ENCODE results near the gene EIF3L. TPM values are rescaled to one million over a fixed set of nuclear protein-coding genes. Genes with fewer than 3 reads are reported as not detected.

EIF3L gene
- total RNA-seq, 1 experiment from 2014 or later: 582 TPM

DNA sequence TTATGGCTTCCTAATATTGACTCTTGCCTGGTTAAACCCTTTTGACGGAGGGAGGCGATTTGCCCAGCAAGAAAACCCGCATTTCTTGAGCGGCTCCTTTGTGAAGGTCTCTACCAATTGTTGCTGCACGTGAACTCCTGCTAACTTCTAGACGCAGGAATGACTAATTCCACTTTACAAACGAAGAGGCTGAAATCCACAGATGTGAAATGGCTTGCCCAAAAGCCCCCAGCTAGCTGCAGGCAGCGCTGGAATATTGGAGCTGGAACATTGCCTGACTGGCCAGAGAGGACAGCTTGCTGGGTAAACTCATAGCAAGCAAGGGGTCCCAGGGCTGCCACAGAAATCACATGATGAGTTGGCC, 40.9 kb upstream of the EIF3L start:
- H3K9me2 ChIP-seq (ENCODE audit: insufficient read depth): no peaks in the 10 kb centered on the region
- H4K20me1 ChIP-seq (ENCODE audit: insufficient read depth): peaks cover 16% of the 10 kb centered on the region
- ChIA-PET CTCF (interaction anchor here (0.6 to 2.3 kb wide), 2 partner anchors 9 to 55 kb away, joined by 3 to 21 read pairs; no protein-coding TSS in a partner anchor), POLR2A (ENCODE audit: unreplicated experiment) (interaction anchor here (0.6 to 1.1 kb wide), 7 partner anchors 36 to 479 kb away, joined by 3 to 13 read pairs (median 6); partner anchors contain the start of genes ANKRD54 and PDXP)
- no peaks in the 10 kb centered on the region for H3K27me3 ChIP-seq (ENCODE audit: insufficient read depth, low read depth)
- peak overlapping the region; percentile 86 for H3K4me2 ChIP-seq
- no TSS peak for BruUV-seq (replicated peaks)
- H3K4me1 ChIP-seq (replicated peaks; ENCODE audit: insufficient read depth): peaks cover 12% of the 10 kb centered on the region
- intact Hi-C loops (cut with micrococcal nuclease; ENCODE audit: unreplicated experiment): loop anchor here (5.0 kb wide), 3 partner anchors 34 to 261 kb away; partner anchors contain the start of genes ANKRD54 and GGA1
- DNase-seq: no peak
- peak overlapping the region; percentile 82 for H2AFZ ChIP-seq
- no peaks in the 10 kb centered on the region for H3K9me3 ChIP-seq (ENCODE audit: insufficient read depth, low read depth)
- no peaks in the 10 kb centered on the region for H3K36me3 ChIP-seq (ENCODE audit: low read depth)
- TF ChIP-seq, protein P1, sequence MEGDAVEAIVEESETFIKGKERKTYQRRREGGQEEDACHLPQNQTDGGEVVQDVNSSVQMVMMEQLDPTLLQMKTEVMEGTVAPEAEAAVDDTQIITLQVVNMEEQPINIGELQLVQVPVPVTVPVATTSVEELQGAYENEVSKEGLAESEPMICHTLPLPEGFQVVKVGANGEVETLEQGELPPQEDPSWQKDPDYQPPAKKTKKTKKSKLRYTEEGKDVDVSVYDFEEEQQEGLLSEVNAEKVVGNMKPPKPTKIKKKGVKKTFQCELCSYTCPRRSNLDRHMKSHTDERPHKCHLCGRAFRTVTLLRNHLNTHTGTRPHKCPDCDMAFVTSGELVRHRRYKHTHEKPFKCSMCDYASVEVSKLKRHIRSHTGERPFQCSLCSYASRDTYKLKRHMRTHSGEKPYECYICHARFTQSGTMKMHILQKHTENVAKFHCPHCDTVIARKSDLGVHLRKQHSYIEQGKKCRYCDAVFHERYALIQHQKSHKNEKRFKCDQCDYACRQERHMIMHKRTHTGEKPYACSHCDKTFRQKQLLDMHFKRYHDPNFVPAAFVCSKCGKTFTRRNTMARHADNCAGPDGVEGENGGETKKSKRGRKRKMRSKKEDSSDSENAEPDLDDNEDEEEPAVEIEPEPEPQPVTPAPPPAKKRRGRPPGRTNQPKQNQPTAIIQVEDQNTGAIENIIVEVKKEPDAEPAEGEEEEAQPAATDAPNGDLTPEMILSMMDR (conservative IDR thresholded peaks at IDR 0.05): no peak
- TF ChIP-seq EZH2 (IDR thresholded peaks at IDR 0.05; ENCODE audit: low read depth): no peak
- no peak overlapping the region for H3K27ac ChIP-seq
- peaks cover 35% of the 10 kb centered on the region for H3F3A ChIP-seq (ENCODE audit: insufficient read depth, low read depth)
- H3K4me3 ChIP-seq: peak overlapping the region; percentile 100
- H3K79me2 ChIP-seq (ENCODE audit: low read depth): peaks cover 29% of the 10 kb centered on the region

DNA sequence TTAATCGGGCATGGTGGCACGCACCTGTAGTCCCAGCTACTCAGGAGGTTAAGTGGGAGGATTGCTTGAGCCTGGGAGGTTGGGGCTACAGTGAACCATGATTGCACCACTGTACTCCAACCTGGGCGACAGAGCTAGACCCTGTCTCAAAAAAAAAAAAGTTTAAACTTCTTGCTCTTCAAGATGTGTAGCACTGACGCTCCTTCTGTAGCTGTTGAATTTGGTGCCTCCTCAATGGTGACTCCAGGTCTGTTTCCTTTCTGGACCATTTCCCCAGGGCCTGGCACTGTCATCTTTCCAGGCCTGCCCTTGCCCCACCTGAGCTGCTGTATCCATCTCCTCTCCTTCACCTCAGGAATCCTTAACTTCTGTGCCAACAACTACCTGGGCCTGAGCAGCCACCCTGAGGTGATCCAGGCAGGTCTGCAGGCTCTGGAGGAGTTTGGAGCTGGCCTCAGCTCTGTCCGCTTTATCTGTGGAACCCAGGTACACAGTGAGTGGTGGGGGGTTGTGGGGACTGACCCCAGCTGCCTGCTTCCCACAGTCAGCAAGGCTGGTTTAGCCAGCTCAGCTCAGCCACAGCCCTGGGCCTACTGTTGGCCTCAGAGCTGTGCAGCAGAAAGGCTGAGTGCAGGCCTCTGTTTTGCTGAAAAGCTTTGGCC, 39.4 kb upstream of the EIF3L start:
- no peak for TF ChIP-seq EZH2 (IDR thresholded peaks at IDR 0.05; ENCODE audit: low read depth)
- TF ChIP-seq, protein P1 (conservative IDR thresholded peaks at IDR 0.05): no peak
- peaks cover 5% of the 10 kb centered on the region for H3K4me1 ChIP-seq (replicated peaks; ENCODE audit: insufficient read depth)
- H3F3A ChIP-seq (ENCODE audit: insufficient read depth, low read depth): peaks cover 31% of the 10 kb centered on the region
- ChIA-PET CTCF (interaction anchor here (0.5 to 0.6 kb wide), 2 partner anchors 8 to 133 kb away, joined by 3 to 6 read pairs; no protein-coding TSS in a partner anchor), POLR2A (ENCODE audit: unreplicated experiment) (interaction anchor here (0.6 kb wide), 2 partner anchors 94 to 157 kb away, joined by 3 to 7 read pairs; no protein-coding TSS in a partner anchor)
- intact Hi-C loops (cut with micrococcal nuclease; ENCODE audit: unreplicated experiment): loop anchor here (5.0 kb wide), 3 partner anchors 32 to 263 kb away; partner anchors contain the start of genes ANKRD54 and GGA1
- H3K27me3 ChIP-seq (ENCODE audit: insufficient read depth, low read depth): no peaks in the 10 kb centered on the region
- no peak overlapping the region for H3K4me2 ChIP-seq
- no peak overlapping the region for H3K27ac ChIP-seq
- no TSS peak for BruUV-seq (replicated peaks)
- no peaks in the 10 kb centered on the region for H3K9me2 ChIP-seq (ENCODE audit: insufficient read depth)
- no peak overlapping the region for H2AFZ ChIP-seq
- H3K79me2 ChIP-seq (ENCODE audit: low read depth): peaks cover 29% of the 10 kb centered on the region
- H3K36me3 ChIP-seq (ENCODE audit: low read depth): no peaks in the 10 kb centered on the region
- DNase-seq: no peak
- no peak overlapping the region for H3K4me3 ChIP-seq
- peaks cover 16% of the 10 kb centered on the region for H4K20me1 ChIP-seq (ENCODE audit: insufficient read depth)
- H3K9me3 ChIP-seq (ENCODE audit: insufficient read depth, low read depth): no peaks in the 10 kb centered on the region

DNA sequence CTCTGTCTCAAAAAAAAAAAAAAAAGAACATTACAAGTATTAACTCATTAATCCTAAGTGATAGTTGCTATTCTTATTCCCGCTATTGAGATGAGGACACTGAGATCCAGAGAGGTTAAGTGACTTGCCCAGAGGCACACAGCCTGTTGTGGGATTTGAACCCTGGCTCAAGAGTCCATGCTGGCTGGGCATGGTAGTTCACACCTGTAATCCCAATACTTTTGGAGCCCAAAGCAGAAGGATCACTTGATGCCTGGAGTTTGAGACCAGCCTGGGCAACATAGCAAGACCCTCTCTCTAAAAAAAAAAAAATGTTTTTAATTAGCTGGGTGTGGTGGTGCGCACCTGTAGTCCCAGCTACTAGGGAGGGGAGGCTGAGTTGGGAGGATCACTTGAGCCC, 37.4 kb upstream of the EIF3L start:
- H3K27ac ChIP-seq: no peak overlapping the region
- H3K4me1 ChIP-seq (replicated peaks; ENCODE audit: insufficient read depth): peaks cover 5% of the 10 kb centered on the region
- no peak for TF ChIP-seq EZH2 (IDR thresholded peaks at IDR 0.05; ENCODE audit: low read depth)
- TF ChIP-seq, protein P1 (conservative IDR thresholded peaks at IDR 0.05): no peak
- CTCF ChIA-PET: no interaction called here
- BruUV-seq (replicated peaks): no TSS peak
- H4K20me1 ChIP-seq (ENCODE audit: insufficient read depth): peaks cover under 1% of the 10 kb centered on the region; the same call in 1 of the 2 replicates
- DNase-seq: no peak
- no peak overlapping the region for H2AFZ ChIP-seq
- H3K79me2 ChIP-seq (ENCODE audit: low read depth): peaks cover 12% of the 10 kb centered on the region
- no peaks in the 10 kb centered on the region for H3K36me3 ChIP-seq (ENCODE audit: low read depth)
- no peak overlapping the region for H3K4me2 ChIP-seq
- H3F3A ChIP-seq (ENCODE audit: insufficient read depth, low read depth): peaks cover 14% of the 10 kb centered on the region
- POLR2A ChIA-PET (ENCODE audit: unreplicated experiment): interaction anchor here (0.5 to 0.7 kb wide), 2 partner anchors 59 to 210 kb away, joined by 3 to 8 read pairs; no protein-coding TSS in a partner anchor
- no peaks in the 10 kb centered on the region for H3K9me3 ChIP-seq (ENCODE audit: insufficient read depth, low read depth)
- no peaks in the 10 kb centered on the region for H3K9me2 ChIP-seq (ENCODE audit: insufficient read depth)
- H3K27me3 ChIP-seq (ENCODE audit: insufficient read depth, low read depth): no peaks in the 10 kb centered on the region
- H3K4me3 ChIP-seq: no peak overlapping the region
- intact Hi-C loops (cut with micrococcal nuclease; ENCODE audit: unreplicated experiment): no loop called here

Measured in PC-9 (cell line).